Smooth muscle cell of the brain vasculature (primary cell): ENCODE results near the gene TMF1.
A peak's percentile ranks its signal among the peaks of the same experiment; 100 is the strongest.

Experiments
- DNase-seq: peaks from one replicate; pipeline ENCODE4 v3.0.0-alpha.2; 2012; ENCODE audit warnings: low read depth, low spot score

The TMF1 gene

DNA sequence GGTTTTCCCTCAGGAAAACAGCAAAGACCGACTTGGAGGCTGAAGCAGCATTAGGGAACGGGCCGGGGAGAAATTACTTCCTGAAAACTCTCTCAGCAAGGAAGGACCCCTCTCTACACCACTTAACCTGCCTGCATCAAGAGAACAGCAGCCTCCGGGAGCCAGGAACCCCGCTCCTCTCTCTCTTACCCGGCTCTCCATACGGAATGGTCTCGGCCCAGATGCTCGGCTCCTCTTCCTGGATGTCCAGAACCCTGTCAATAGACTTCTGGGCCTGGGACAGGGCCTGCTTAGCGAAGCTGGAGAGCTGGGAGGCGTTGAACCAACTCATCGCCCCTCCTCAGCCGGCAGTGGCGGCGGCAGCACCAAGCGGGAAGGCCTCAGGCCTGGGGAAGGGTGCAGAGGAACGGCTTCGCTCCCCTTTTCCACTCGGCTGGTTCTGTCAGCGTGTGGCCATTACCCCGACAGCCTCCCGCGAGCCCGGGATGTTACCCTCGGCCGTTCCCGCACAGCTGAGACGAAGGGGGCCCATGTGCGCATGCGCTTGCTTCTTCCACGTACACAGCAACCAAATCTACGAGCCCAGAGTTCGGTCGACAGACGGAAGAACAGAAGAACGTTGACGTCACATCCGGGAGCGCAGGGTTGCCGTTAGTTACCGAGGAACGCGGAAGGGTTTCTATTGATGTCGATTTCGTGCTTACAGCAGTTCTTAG lies at the start of gene TMF1:
TSS of gene TMF1 (minus strand) at position 578 of the 716 bp plus-strand sequence. CDS start at position 331, 247 bp downstream.
- peak; percentile 94 for DNase-seq

- no peak for DNase-seq
These were observed 47.4 kb upstream of the TMF1 start for GRCh38 chr3:69099576-69099975.

DNA sequence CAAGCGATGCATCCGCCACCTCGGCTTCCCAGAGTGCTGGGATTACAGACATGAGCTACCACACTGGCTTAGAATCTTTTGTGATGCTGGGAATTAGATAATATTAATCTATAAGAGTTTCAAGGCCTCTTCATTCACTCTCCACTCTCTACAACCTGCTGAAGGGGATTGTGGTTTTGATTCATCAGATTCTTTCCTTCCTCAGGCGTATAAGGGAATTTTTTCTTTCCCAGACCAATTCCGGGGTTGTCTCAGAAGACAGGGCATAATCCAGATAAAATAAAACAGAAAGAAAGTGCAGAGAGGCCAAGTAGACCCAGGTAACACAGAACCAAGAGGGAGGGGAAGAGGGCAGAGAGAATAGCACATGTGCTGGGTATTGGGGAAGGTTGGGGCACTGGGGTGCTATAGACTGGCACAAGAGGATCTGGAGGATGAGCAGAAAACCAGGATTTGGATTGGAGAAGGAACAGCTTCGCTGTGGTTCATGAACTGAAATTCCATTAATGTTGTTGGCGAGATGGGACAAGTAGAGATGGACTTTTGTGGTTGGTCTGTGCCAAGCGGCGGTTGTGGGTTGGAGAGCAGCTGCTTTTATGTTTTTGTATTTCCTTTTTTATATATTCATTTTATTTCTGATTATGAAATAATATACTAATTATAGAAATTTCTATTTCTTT lies 45.4 kb upstream of the TMF1 start:
- no peak for DNase-seq

GRCh38 chr3:69096299-69096698 lies 44.2 kb upstream of the TMF1 start:
- no peak for DNase-seq

GRCh38 chr3:69095636-69096035 lies 43.5 kb upstream of the TMF1 start:
- DNase-seq = no peak

DNA sequence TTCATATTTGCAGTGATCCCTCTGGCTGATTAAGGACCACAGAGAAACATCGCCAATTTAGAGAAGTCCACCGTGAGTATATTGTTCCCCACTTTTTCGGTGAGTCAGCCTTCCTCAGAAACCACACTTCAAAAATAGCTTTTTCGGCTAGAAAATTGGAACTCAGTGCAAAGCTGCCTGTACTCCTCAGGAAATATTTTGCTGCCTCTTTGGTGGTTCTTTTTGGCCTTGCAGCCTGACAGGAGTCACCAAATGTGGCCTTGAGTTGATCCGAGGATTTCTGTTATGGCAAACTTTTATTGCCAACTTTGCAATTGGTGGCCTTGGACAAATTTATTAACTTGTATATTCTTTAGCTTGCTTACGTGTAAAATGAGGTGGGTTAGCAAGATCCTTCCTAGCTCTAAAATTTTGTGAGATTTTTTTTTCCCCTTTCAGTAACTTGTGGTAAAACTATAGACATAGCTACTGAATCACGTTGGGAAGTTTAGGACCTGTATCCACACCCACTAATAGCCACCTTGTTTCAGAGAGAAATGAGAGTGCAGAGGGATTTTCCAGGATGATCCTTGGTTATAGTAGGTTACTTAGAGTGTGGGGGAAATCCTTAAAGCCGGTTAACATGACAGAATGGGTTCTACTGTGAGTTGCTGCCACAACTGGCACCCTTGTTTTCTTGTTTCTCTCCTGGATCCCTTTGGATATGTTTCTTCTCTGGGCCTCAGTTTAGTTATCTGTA lies 42.5 kb upstream of the TMF1 start:
- no peak for DNase-seq

DNA sequence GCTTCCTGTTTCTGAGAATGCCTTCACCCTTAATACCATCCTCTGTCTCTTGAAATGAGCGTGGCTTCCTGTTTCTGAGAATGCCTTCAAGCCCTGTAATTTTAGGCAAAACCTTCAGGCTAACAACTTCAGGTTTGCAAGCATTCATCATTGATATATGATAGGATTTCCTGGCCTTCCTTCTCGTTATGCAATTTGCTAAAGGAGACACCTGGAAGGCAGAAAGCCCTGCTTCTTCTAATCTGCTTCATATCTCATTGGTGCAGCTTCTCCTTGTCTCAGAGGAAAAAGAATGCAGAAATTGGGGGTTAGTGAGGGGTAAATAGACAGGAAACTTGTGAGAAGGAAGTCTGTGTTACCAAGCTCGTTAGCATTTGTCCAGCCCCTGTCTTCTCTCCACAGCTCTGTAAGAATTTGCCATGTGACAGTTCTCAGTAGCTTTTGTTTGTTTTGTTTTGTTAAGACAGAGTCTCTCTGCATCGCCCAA lies 39.9 kb upstream of the TMF1 start:
- DNase-seq = no peak

DNA sequence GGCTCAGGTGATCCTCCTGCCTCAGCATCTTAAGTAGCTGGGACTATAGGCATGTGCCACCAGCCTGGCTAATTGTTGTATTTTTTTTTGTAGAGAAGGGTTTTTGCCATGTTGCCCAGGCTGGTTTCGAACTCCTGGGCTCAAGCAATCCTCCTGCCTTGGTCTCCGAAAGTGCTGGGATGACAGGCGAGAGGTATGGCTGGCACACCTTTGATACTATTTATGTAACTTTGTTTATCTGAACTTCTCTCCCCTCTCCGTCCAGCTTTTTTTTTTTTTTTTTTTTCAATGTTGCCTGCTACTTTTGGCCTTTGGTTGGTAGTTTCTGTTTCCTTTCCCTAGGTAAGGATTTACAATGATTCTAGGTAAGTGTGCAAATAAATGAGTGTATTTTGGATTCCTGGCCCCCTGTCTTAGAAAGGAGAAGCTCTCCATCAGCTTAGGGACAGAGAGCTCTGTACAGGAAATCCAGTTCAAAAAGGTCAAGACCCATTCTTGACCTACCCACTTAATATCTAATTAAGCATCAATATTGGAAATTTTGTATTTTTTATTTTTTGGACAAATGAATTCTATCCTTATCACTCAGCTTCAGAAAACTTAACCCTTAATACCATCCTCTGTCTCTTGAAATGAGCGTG lies 39.4 kb upstream of the TMF1 start:
- no peak for DNase-seq

DNA sequence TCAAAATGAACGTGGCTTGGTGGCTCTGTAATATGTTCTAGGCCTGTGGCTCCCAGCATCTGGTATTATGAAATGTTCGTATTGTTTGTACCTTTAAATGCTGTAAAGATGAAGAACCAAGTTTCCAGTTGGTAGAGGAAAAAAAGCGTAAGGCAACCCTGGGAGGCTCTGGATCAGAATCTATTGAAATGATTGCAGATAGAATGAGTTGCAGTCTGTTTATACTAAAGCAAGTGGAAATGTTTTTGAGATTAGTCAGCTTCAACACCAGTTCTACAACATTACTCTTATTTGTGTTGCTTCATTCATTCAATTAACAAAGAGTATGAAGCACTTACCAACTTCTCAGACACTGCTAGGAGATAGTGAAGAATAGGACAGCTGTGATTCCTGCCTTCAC lies 37.9 kb upstream of the TMF1 start:
- DNase-seq = no peak

- DNase-seq = no peak
These were observed 35.9 kb upstream of the TMF1 start for GRCh38 chr3:69088063-69088462.

- DNase-seq = no peak
These were observed 35.1 kb upstream of the TMF1 start for GRCh38 chr3:69087030-69087791.

GRCh38 chr3:69085833-69086722 lies 33.9 kb upstream of the TMF1 start:
- peak; percentile 68 for DNase-seq

- no peak for DNase-seq
These were observed 33.2 kb upstream of the TMF1 start for GRCh38 chr3:69085168-69085832.

DNA sequence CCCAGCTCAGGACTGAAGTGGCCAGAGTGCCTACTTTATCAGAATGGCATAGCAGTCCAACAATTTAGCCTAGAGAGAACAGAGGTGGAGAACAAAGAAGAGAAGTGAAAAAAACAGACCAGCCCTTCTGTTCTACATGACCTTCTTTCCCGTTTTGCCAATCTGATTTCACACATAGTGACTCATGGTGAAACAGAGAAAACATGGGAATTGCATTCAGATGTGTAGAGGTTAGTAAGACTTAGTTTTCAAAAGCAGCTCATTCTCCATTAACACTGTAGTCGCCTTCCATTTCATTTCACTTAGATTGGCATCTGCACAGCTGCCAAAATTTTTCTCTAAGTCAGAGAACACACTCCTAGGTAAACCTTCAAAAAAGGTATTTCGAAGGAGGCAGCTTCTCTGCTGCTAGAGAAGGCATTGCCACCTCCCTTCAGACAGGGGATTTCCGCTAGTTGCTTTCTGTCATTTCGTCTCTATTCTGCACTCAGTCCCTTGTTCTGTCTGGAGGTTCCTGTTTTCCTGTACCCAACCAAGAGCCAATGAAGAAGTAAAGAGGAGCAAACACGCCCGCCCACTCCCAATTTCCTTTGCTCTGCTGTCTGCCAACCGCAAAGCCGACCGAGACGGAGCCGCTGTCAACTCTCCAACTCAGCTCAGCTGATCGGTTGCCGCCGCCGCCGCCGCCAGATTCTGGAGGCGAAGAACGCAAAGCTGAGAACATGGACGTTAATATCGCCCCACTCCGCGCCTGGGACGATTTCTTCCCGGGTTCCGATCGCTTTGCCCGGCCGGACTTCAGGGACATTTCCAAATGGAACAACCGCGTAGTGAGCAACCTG lies 32.4 kb upstream of the TMF1 start, which contains the start of gene ARL6IP5:
TSS of gene ARL6IP5 (plus strand) at position 612 of the 842 bp plus-strand sequence. CDS start at position 723, 111 bp downstream.
- peak; percentile 81 for DNase-seq

- DNase-seq = no peak
These were observed 30.7 kb upstream of the TMF1 start for GRCh38 chr3:69082805-69083204.

DNA sequence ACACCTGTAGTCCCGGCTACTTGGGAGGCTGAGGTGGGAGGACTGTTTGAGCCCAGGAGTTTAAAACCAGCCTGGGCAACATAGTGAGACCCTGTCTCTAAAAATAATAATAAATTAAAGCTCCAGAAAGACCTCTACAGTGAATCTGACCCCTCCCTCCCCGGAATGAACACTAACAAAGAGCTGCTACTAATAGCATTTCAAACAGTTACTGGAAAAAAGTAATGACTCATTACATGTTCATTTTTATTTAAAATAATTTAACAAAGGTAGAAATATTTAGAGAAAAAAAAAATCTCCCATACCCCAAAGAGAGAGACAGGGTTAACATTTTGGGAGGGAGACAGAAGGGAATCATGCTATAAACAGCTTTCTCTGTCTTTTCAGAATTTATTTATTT lies 30.2 kb upstream of the TMF1 start:
- no peak for DNase-seq

DNA sequence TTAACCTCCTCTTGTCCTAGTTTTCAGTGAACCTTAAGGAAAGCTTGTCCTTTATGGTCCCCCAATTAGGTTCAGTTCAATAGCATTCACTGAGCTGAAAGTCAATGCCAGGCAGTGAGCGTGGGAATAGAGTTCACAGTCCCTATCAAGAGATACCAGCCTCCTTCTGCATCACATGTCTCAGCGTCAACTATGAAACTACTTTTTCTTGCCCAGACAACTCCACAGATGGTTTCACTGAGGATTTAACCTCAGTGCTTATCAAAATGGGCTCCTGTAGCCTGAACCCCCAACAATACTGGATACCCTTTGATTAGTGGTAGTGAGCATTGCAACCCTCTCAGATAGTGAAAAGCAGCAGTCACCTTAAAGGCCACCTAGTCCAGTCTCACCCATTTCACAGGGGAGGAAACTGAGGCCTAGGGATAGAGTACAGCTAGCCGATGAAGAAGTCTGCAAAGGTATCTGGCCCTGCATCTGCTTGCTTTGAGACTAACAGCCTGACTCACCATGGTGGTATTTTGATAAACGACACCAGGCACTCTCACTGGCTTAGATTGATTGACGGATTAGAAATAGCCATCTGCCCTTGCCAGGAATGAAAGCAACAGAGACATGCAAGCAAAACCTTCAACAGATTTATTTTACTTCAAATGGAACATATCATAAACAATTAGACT lies 29.6 kb upstream of the TMF1 start:
- no peak for DNase-seq
